H1 (cell line): ENCODE results near the gene PPP1R9A. TPM values are rescaled to one million over a fixed set of nuclear protein-coding genes. Genes with fewer than 3 reads are reported as not detected.

Experiments
- CREB1 ChIP-seq: IDR thresholded peaks from 2 replicates; pipeline ENCODE4 v1.6.1; 2012; ENCODE audit warnings: inconsistent platforms
- EGR1 ChIP-seq: IDR thresholded peaks from 2 replicates; pipeline ENCODE4 v1.6.1; 2011; ENCODE audit warnings: low read depth, low read length, borderline replicate concordance
- PHF8 ChIP-seq: fragments of 200-600 bp; sonication (generic); conservative IDR thresholded peaks from 2 replicates; pipeline ENCODE4 v1.7.1; 2012; ENCODE audit warnings: low read depth, mild to moderate bottlenecking, inconsistent platforms, low read length, moderate library complexity
- POLR2A ChIP-seq, 2 experiments: IDR thresholded peaks; 1 replicate in 1 of 2; 2 replicates in 1 of 2; pipeline ENCODE4 v1.6.1; 2011; ENCODE audit warnings: low read depth in 2 of 2, low read length in 2 of 2, mild to moderate bottlenecking in 2 of 2; ENCODE audit errors: control extremely low read depth in 1 of 2
- polyA plus RNA-seq, 7 experiments: library from polyadenylated mRNA; depleted of rRNA in 3 of 7; stranded (reverse) in 5 of 7; unstranded in 2 of 7; fragments of >200 nt in 5 of 7; fragments of 200-250 nt in 2 of 7; gene quantifications; 1 replicate in 5 of 7; 2 replicates in 1 of 7; 4 replicates in 1 of 7; pipeline versions ENCODE4 v1.2.1 to v1.2.3, GENCODE V29; 2011 to 2013; ENCODE audit warnings: missing spikeins in 2 of 7, mixed read lengths in 2 of 7
- total RNA-seq: library from RNA; stranded (reverse); fragmentation: NEBNext Ultra II Directional; extraction: Animal tissue kit (Norgen Biotek cat#: 25700); gene quantifications from 2 replicates; pipeline ENCODE4 v1.2.1, GENCODE V29; 2021

The PPP1R9A gene
- total and polyA plus RNA-seq, 2 of the 8 experiments (the other 6 are each of a cell fraction or from before 2014, with no cell fraction given) = 3.0 to 20.3 TPM

DNA sequence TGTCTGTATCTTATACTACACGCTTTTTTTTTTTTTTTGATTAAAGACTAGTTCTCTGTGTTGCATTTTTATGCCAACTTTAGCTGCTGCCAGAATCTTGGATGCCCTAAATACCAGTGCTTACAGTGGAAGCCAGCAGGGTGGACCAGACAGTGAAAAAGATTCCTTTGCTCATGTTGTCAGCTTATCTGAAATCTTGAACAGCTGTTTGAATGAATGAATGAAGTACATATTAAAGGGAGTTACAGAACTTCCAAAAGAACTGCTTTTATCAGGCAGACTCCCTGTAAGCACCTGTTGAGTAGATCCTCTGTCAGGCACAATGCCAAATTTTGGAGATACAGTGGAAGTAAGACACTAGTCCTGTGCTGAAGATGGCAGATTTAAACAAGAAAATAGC, 184.9 kb downstream of the PPP1R9A start (continued):
- TF ChIP-seq PHF8 (no peak), EGR1 (no peak), CREB1 (no peak), POLR2A (IDR thresholded peaks at IDR 0.05; ENCODE audit: control extremely low read depth in 1 of 2, low read depth in 2 of 2, low read length in 2 of 2) (no peak)
